ENCODE measurements around the gene TNK1.

TNK1 gene

GRCh38 chr17:7351665-7352502 lies 29.0 kb upstream of the TNK1 start, which contains the start of gene KCTD11 (continued):
- TF ChIP-seq ZNF830 (tag by site-specific recombination; IDR thresholded peaks at IDR 0.05; ENCODE audit: low read depth): no peak
- TF ChIP-seq ZNF660 (tag by site-specific recombination; IDR thresholded peaks at IDR 0.05): no peak
- peak; percentile 73 for TF ChIP-seq ZFP69B (tag by site-specific recombination; IDR thresholded peaks at IDR 0.05)
- TF ChIP-seq ZSCAN4 (tag by site-specific recombination; IDR thresholded peaks at IDR 0.05): no peak
- TF ChIP-seq SP3 (tag by site-specific recombination; IDR thresholded peaks at IDR 0.05): peak; percentile 86
- TF ChIP-seq ZNF24 (tag by site-specific recombination; IDR thresholded peaks at IDR 0.05): no peak
- TF ChIP-seq KLF17 (tag by site-specific recombination; IDR thresholded peaks at IDR 0.05): peak; percentile 48; the same call in 1 of the 2 replicates
- no peak for TF ChIP-seq ZNF133 (tag by site-specific recombination; IDR thresholded peaks at IDR 0.05)
- TF ChIP-seq, protein P1, sequence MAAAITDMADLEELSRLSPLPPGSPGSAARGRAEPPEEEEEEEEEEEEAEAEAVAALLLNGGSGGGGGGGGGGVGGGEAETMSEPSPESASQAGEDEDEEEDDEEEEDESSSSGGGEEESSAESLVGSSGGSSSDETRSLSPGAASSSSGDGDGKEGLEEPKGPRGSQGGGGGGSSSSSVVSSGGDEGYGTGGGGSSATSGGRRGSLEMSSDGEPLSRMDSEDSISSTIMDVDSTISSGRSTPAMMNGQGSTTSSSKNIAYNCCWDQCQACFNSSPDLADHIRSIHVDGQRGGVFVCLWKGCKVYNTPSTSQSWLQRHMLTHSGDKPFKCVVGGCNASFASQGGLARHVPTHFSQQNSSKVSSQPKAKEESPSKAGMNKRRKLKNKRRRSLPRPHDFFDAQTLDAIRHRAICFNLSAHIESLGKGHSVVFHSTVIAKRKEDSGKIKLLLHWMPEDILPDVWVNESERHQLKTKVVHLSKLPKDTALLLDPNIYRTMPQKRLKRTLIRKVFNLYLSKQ (tag by site-specific recombination; IDR thresholded peaks at IDR 0.05; ENCODE audit: borderline replicate concordance): no peak
- peak; percentile 71; the same call in 1 of the 2 replicates for TF ChIP-seq PATZ1 (tag by site-specific recombination; IDR thresholded peaks at IDR 0.05)
- TF ChIP-seq ZNF214 (tag by site-specific recombination; IDR thresholded peaks at IDR 0.05; ENCODE audit: borderline replicate concordance): no peak
- TF ChIP-seq ZNF843 (tag by site-specific recombination; IDR thresholded peaks at IDR 0.05): no peak
- no peak for TF ChIP-seq REPIN1 (tag by site-specific recombination; IDR thresholded peaks at IDR 0.05; ENCODE audit: low read depth)
- no peak for TF ChIP-seq ZNF121 (tag by site-specific recombination; IDR thresholded peaks at IDR 0.05)
- TF ChIP-seq, protein P2, sequence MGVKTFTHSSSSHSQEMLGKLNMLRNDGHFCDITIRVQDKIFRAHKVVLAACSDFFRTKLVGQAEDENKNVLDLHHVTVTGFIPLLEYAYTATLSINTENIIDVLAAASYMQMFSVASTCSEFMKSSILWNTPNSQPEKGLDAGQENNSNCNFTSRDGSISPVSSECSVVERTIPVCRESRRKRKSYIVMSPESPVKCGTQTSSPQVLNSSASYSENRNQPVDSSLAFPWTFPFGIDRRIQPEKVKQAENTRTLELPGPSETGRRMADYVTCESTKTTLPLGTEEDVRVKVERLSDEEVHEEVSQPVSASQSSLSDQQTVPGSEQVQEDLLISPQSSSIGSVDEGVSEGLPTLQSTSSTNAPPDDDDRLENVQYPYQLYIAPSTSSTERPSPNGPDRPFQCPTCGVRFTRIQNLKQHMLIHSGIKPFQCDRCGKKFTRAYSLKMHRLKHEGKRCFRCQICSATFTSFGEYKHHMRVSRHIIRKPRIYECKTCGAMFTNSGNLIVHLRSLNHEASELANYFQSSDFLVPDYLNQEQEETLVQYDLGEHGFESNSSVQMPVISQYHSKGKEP (tag by site-specific recombination; IDR thresholded peaks at IDR 0.05): no peak
- no peak for TF ChIP-seq ZNF341 (tag by site-specific recombination; IDR thresholded peaks at IDR 0.05; ENCODE audit: low read depth)
- peak; percentile 92 for TF ChIP-seq ZBTB26 (tag by site-specific recombination; optimal IDR thresholded peaks at IDR 0.05)
- no peak for TF ChIP-seq ZNF248 (tag by site-specific recombination; IDR thresholded peaks at IDR 0.05)
- peak; percentile 82 for TF ChIP-seq SP2 (tag by site-specific recombination; IDR thresholded peaks at IDR 0.05)
- TF ChIP-seq HIC1 (tag by site-specific recombination; IDR thresholded peaks at IDR 0.05): no peak; the same call in none of the 2 replicates
- TF ChIP-seq GLI2 (tag by site-specific recombination; IDR thresholded peaks at IDR 0.05; ENCODE audit: borderline replicate concordance, low read depth): no peak
- no peak for TF ChIP-seq ZNF112 (tag by site-specific recombination; IDR thresholded peaks at IDR 0.05)
- peak; percentile 95 for TF ChIP-seq ZNF10 (tag by site-specific recombination; IDR thresholded peaks at IDR 0.05)
- no peak for TF ChIP-seq HOXA7 (CRISPR knock-in tag; IDR thresholded peaks at IDR 0.05; ENCODE audit: borderline replicate concordance)
- 0 out of 2 replicates have a peak, but pooled peaks have one; percentile 28 for TF ChIP-seq OSR2 (tag by site-specific recombination; IDR thresholded peaks at IDR 0.05)
- TF ChIP-seq BCL6B (tag by site-specific recombination; IDR thresholded peaks at IDR 0.05): no peak
- TF ChIP-seq ZNF596 (tag by site-specific recombination; IDR thresholded peaks at IDR 0.05): no peak

Measured in HEK293 (cell line).